Measurements from ENCODE around the gene GALNT17. TPM values are rescaled to one million over a fixed set of nuclear protein-coding genes. Genes with fewer than 3 reads are reported as not detected.
A peak's percentile ranks its signal among the peaks of the same experiment; 100 is the strongest.

The GALNT17 gene
- total and polyA plus RNA-seq, 3 experiments from 2014 or later = not detected

GRCh38 chr7:71752171-71752935, 620.4 kb downstream of the GALNT17 start:
- H3K4me3 Mint-ChIP-seq = no peak overlapping the region
- DNase-seq = no peak
- H3K9me3 Mint-ChIP-seq = peaks cover 11 to 23% (median 18%) of the 10 kb centered on the region in 5 donors
- H3K4me1 Mint-ChIP-seq = no peaks in the 10 kb centered on the region
- peaks cover 3 to 6% of the 10 kb centered on the region in 2 donors for H3K27me3 Mint-ChIP-seq
- Histone ChIP-seq H3K27me3 (ENCODE audit: insufficient read depth, low read length, poor library complexity, severe bottlenecking) (no peaks in the 10 kb centered on the region), H3K27ac (ENCODE audit: low read depth, low read length) (no peak overlapping the region), H3K4me1 (ENCODE audit: insufficient read depth, low read length) (no peaks in the 10 kb centered on the region), H3K9me3 (ENCODE audit: low read length) (no peaks in the 10 kb centered on the region), H3K36me3 (ENCODE audit: insufficient read depth, low read length) (no peaks in the 10 kb centered on the region), H3K4me3 (ENCODE audit: low read length) (no peak overlapping the region)
- ChIA-PET CTCF (interaction anchor here (0.9 kb wide), 1 partner anchor 10 kb away, joined by 4 read pairs; no protein-coding TSS in a partner anchor), POLR2A (no interaction called here)
- H3K36me3 Mint-ChIP-seq = no peaks in the 10 kb centered on the region
- peak overlapping the region in 1 of 8 donors; percentile 54 for H3K27ac Mint-ChIP-seq

- Histone ChIP-seq H3K27me3 (ENCODE audit: insufficient read depth, low read length, poor library complexity, severe bottlenecking) (no peaks in the 10 kb centered on the region), H3K27ac (ENCODE audit: low read depth, low read length) (no peak overlapping the region), H3K36me3 (ENCODE audit: insufficient read depth, low read length) (no peaks in the 10 kb centered on the region), H3K4me1 (ENCODE audit: insufficient read depth, low read length) (no peaks in the 10 kb centered on the region), H3K4me3 (ENCODE audit: low read length) (no peak overlapping the region), H3K9me3 (ENCODE audit: low read length) (no peaks in the 10 kb centered on the region)
- Mint-ChIP-seq H3K36me3 (no peaks in the 10 kb centered on the region), H3K4me3 (no peak overlapping the region), H3K27ac (peak overlapping the region in 1 of 8 donors; percentile 86), H3K27me3 (peaks cover 3 to 6% of the 10 kb centered on the region in 2 donors), H3K9me3 (peaks cover 6 to 26% (median 15%) of the 10 kb centered on the region in 5 donors), H3K4me1 (no peaks in the 10 kb centered on the region)
- CTCF ChIA-PET = no interaction called here
- no peak for DNase-seq
- POLR2A ChIA-PET = no interaction called here
Observed at GRCh38 chr7:71753236-71753635, 621.3 kb downstream of the GALNT17 start.

- peaks cover 5 to 26% (median 12%) of the 10 kb centered on the region in 5 donors for H3K9me3 Mint-ChIP-seq
Observed at GRCh38 chr7:71753956-71754664, 622.2 kb downstream of the GALNT17 start.

GRCh38 chr7:71754828-71755227, 622.9 kb downstream of the GALNT17 start:
- Mint-ChIP-seq H3K36me3 (no peaks in the 10 kb centered on the region), H3K9me3 (peaks cover 2 to 22% (median 12%) of the 10 kb centered on the region in 5 donors), H3K4me3 (no peak overlapping the region), H3K27me3 (peaks cover 3 to 6% of the 10 kb centered on the region in 2 donors), H3K27ac (no peak overlapping the region), H3K4me1 (no peaks in the 10 kb centered on the region)
- POLR2A ChIA-PET = no interaction called here
- H3K36me3 ChIP-seq (ENCODE audit: insufficient read depth, low read length) = no peaks in the 10 kb centered on the region
- no peaks in the 10 kb centered on the region for H3K27me3 ChIP-seq (ENCODE audit: insufficient read depth, low read length, poor library complexity, severe bottlenecking)
- no peak overlapping the region for H3K27ac ChIP-seq (ENCODE audit: low read depth, low read length)
- H3K4me1 ChIP-seq (ENCODE audit: insufficient read depth, low read length) = no peaks in the 10 kb centered on the region
- no peaks in the 10 kb centered on the region for H3K9me3 ChIP-seq (ENCODE audit: low read length)
- no peak overlapping the region for H3K4me3 ChIP-seq (ENCODE audit: low read length)
- no peak for DNase-seq
- CTCF ChIA-PET = no interaction called here

More at GRCh38 chr7:71753956-71754664, 622.2 kb downstream of the GALNT17 start:
- ChIA-PET CTCF (no interaction called here), POLR2A (no interaction called here)
- Mint-ChIP-seq H3K27me3 (peaks cover 3 to 6% of the 10 kb centered on the region in 2 donors), H3K4me1 (no peaks in the 10 kb centered on the region), H3K27ac (no peak overlapping the region), H3K4me3 (peak overlapping the region in 1 of 7 donors; percentile 23), H3K36me3 (no peaks in the 10 kb centered on the region)
- H3K4me1 ChIP-seq (ENCODE audit: insufficient read depth, low read length) = no peaks in the 10 kb centered on the region
- no peak overlapping the region for H3K27ac ChIP-seq (ENCODE audit: low read depth, low read length)
- H3K27me3 ChIP-seq (ENCODE audit: insufficient read depth, low read length, poor library complexity, severe bottlenecking) = no peaks in the 10 kb centered on the region
- no peak for DNase-seq
- H3K9me3 ChIP-seq (ENCODE audit: low read length) = no peaks in the 10 kb centered on the region
- no peaks in the 10 kb centered on the region for H3K36me3 ChIP-seq (ENCODE audit: insufficient read depth, low read length)
- H3K4me3 ChIP-seq (ENCODE audit: low read length) = no peak overlapping the region

GRCh38 chr7:71761336-71761735, 629.4 kb downstream of the GALNT17 start:
- no peak for DNase-seq
- Mint-ChIP-seq H3K4me3 (no peak overlapping the region), H3K36me3 (no peaks in the 10 kb centered on the region), H3K27me3 (peaks cover 0 to 2% of the 10 kb centered on the region in 2 donors), H3K9me3 (peaks cover 6 to 37% (median 16%) of the 10 kb centered on the region in 5 donors), H3K27ac (peak overlapping the region in 1 of 8 donors; percentile 4), H3K4me1 (no peaks in the 10 kb centered on the region)
- no peak overlapping the region for H3K4me3 ChIP-seq (ENCODE audit: low read length)
- H3K27ac ChIP-seq (ENCODE audit: low read depth, low read length) = no peak overlapping the region
- ChIA-PET CTCF (no interaction called here), POLR2A (no interaction called here)
- H3K27me3 ChIP-seq (ENCODE audit: insufficient read depth, low read length, poor library complexity, severe bottlenecking) = no peaks in the 10 kb centered on the region
- H3K36me3 ChIP-seq (ENCODE audit: insufficient read depth, low read length) = no peaks in the 10 kb centered on the region
- H3K4me1 ChIP-seq (ENCODE audit: insufficient read depth, low read length) = no peaks in the 10 kb centered on the region
- no peaks in the 10 kb centered on the region for H3K9me3 ChIP-seq (ENCODE audit: low read length)

Data from CD8-positive, alpha-beta memory T cell (primary cell).